GM18511 (cell line): ENCODE results near the gene AKAP3.

Experiments
- ATAC-seq: cut with Tn5 transposase; IDR thresholded peaks from one replicate; pipeline ENCODE4 v1.9.1; 2021; ENCODE audit warnings: mild to moderate bottlenecking, moderate library complexity; ENCODE audit not compliant: unreplicated experiment

AKAP3 gene

DNA sequence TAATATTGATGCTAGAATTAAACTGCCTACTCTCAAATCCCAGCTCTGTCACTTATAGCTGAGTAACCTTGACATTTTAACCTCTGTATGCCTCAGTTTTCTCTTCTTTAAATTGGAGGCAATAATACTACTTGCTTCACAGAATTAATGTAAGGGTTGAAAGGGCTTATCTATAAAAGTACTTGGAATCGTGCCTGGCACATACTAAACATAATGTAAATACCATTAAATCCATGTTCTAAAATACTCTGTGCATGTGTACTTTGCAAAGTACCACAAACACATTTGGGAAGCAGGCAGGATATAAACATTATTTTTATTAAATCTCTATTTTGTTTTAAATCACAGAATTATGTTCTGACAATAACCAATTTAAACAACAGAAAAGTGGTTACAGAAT, 44.9 kb downstream of the AKAP3 start:
- ATAC-seq: no peak

DNA sequence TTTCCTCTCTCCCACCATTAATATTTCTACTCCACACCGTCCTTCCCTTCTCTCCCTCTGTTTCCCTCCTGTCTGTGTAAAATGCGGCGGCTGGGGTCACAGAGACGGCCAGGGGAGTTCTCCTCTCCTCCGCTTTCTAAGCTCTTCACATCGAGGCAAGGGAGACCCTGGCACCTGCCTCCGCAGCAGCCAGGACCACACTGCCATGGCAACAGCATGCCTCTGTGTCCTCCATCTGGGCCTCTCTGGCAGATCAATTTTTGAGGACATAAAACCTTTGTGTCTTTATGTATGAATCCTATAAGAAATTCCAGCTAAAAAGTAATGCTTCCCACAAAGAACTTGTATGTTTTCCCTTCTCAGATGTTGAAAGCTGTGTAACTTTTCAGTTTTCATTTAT, 45.4 kb downstream of the AKAP3 start:
- ATAC-seq: no peak

DNA sequence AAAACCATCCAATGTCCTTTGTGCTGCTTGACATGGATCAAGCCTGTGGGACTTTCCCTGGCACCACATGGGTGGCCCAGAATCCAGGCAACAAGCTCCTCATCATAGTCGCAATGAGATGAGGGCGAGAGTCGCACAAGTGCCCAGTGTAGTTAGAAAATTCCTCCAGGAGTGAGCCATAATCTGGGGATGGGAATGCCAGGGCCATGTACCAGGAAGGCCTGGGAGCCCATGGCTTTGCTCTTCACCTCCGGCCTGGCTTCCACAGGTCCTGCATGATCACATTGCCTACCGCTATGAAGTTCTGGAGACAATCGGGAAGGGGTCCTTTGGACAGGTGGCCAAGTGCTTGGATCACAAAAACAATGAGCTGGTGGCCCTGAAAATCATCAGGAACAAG, 53.0 kb downstream of the AKAP3 start:
- no peak for ATAC-seq

DNA sequence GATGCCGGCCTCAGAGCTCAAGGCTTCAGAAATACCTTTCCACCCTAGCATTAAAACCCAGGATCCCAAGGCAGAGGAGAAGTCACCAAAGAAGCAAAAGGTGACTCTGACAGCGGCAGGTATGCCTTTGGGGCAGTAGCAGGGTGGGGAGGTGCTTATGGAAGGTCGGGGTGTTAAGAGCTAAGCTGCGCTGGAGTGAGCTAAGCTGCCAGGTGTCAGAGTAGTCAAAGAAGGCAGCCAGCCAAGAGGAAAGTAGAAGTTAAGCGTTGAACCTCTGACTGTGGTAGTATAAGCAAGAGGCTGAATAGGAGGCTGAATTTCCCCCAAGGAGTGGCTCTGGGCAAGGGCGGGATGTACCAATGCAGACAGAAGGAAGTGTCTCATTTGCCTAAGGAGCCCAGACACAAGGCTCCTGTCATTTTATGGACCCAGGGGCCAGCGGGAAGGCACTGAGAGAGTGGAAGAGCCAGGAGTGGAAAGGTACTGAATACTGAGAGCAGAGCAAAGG, 57.6 kb downstream of the AKAP3 start:
- no peak for ATAC-seq

DNA sequence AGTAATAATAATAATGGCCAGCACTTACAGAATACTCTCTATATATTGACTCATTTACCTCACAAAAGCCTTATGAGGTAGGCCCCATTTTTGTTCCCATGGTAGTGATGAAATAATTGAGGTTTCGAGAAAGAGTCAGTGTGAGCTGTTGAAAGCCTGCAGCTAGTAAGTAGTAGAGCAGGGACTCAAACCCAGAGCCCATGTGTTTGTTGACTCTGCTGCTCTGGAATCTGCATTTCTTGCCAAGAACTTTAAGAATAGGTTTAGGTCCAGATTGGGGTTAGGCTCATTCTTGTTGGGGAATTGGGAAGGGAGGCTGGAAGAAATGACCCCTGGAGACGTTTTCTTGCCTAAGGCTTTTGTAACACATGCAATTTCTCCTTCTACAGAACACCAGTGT, 58.9 kb downstream of the AKAP3 start:
- ATAC-seq: no peak

DNA sequence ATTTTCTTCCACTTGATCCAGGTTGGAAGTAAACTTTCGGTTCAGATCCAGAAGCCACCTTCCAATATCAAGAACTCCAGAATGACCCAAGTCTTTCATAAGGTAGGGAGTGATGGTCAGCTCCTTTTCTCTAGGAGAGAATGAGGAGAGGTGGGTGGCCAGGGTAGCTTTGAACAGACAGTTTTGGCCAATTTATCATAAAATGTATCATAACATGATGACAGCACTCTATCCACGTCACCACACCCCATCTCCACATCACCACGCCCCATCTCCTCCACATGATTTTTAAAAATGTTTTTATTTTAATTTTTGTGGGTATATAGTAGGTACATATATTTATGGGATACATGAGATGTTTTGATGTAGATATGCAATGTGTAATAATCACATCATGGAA, 59.9 kb downstream of the AKAP3 start:
- no peak for ATAC-seq

DNA sequence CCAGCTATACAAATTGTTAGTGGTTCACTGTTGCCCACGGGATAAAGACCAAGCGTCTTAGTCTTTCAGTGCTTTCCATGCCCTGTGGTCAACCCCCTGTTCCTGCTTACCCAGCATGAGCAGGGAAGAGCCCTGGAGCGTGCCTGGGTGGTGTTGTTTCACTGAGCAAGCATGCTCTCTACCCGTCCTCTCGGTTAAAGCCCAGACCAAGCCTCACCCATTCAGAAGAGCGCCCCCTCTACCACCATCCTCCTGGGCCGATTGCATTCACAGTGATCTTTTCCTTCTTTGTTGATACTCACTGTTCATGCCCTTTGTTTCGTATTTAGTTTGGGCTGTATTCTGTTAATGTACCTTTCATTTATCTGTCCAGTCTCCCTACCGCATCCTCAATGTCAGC, 61.7 kb downstream of the AKAP3 start:
- no peak for ATAC-seq

DNA sequence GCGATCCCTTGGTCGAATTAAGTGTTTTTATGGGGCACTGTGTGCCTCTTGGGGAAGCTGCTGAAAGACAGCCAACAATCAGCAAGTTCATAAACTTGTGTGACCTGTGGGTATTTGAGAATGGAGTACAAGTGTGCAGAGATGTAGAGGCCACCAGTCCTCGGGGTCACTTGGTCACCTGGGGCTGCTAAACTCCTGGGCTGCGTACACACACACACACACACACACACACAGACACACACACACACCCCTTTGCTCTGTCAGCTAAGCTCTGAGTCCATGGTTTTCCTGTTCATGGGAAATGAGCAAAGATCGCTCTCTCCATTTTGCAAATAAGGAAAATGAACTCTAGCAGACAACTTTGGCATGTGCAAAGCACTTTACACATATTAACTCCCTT, 62.4 kb downstream of the AKAP3 start:
- no peak for ATAC-seq

DNA sequence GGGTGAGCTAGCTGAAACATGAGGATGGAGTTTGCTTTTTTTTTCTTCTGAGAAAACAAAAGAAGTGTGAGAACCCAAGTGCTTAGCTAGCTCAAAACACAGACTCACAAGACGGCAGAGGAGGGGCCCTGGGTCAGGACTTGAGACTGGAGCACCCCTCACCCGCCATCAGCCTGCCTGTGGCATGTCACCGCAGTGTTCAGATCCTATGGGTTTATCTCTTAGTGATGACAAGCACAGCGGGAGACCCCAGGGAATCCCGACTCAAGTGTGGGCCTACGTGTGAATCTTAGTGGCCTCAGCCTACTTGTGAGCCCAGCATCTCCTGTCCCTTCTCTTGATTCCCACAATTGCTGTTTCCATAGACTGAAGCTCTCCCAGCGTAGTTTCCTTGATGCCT, 64.0 kb downstream of the AKAP3 start:
- ATAC-seq: no peak

DNA sequence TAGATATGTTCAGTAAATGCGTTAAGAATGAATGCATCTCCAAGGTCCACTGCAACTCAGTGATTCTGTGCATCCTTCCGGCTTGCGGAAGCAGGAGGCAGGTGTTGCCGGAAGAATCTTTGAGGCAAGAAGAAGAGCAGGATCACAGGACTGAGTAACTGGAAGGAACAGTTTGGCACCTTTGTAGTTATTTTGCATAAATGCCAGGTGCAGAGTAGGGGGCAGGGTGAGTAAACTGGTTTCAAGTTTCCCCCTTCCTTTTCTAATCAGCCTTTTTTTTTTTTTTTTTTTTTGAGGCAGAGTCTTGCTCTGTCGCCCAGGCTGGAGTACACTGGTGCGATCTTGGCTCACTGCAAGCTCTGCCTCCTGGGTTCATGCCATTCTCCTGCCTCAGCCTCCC, 64.6 kb downstream of the AKAP3 start:
- no peak for ATAC-seq

DNA sequence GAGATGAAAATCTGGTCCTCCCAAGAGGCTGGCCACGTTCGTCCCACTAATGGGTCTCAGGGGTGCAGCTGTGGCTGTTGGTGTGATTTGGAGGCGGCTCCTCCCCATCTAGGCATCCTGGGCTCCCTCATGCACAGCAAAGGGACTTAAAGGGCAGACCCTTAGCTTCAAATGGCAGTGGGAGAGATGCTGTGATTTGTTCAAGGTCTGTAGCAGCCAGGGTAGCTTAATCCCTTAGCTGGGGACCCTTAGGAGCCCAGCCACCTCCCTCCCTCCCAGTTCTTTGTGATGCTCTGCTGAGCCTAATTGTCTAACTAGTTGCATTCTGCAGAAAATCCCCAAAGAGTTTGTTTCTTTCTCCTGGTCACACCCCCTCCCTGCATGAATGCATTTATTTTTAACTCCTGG, 68.6 kb downstream of the AKAP3 start:
- no peak for ATAC-seq

DNA sequence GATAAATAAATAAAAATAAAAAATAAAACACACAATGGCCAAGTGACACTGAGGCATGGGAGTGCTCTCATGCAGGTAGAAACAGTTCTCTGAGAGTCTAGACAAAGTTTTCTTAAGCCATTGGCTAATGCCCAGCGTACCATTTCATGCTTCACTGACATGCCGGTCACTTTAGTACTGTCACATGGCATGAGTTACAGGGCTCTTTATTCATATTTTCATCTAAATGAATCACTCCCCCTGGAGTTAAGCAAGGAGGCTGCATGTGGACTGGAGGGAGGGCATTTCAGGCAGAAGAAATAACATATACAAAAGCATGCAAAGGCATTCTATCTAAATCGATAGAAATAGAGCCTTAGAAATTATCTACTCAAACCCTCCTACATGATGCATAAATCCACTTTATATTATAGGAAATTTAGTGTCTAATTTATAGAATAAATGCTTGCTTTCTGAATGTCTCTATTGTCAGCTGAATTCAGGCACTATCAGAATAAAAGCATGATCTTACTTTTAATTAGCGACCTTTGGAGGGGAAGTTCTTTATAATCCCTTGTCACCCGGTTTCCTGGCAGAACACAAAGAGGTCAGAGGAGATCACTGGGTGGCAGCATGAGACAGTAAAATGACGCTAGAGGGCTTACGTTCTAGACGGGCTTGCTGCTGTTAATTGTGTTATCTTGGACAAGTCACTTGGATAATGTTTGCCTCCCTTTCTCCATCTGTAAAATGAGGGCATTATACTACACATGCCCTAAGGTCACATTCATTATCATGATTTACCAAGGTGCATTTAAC, 69.3 kb downstream of the AKAP3 start:
- ATAC-seq: no peak

DNA sequence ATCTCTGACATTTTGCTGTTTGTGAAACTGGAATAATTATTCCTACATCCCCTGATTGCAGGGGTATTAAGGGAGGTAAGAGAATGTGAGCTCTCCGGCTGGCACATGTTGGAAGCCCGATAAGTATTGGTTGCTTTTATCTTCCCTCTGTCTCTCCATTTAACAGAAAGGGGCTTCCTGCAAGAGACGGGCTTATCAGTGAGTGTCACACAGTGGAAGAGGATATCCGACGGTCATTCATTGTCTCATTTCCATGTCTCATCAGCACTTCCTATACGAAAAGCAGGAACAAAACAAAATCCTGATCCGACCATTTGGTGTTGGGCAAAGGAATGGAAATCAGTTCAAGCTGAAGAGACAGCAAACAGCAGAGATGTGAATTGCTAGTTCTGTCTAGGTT, 76.2 kb downstream of the AKAP3 start:
- no peak for ATAC-seq

DNA sequence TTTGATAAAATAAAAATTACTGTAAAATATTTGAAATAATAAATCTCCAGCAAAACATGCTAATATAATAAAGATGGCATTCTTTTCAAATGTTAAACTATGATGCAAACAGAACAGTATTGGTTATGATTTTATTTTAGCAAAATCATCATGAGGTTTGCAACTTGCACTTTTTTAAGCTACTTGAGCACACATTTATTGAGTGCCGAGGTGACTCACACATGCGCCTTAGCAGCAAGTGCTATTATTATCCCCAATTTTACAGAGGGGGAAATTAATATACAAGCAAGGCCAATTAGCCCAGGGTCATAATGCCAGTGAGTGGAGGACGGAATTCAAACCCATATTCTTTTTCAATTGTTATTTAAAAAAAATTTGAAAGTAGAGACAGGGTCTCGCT, 79.6 kb downstream of the AKAP3 start:
- ATAC-seq: no peak

DNA sequence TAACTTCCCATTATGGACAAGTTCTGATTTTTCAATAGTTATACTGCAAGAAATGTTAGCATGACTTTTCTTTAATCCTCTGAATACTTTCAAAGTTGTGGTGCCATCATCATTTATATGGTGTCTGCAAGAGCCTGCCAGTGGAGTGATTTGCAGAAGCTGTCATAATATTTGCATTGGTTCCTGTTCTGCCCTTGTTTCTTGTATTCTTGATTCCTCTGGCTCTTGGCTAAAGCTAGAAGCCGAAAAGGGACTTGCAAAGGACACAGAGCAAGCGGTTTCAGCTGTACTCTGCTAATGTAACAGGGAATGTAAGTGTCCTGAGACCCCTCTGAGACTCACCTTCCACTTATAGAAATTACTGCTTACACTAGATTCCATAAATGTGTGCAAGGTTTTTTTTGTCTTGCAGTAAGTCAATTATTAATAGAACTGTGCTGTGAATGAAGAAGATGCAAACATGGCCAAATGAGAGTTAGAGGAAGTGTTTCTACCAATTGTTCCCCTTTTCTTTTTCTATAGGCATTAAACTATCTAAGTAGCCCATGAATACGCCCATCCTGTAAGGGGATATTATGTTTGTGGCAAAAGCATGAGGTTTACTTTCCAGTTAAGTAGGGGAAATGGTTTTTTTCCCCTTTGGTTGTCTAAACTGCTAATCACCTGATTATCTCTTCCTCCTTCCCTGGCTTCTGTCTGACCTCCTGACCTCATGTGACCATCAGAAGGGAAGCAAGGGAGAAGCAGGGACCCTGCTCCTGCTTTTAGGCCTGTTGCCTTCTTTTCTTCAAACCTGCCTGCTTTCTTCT, 81.6 kb downstream of the AKAP3 start:
- peak; percentile 73 for ATAC-seq

DNA sequence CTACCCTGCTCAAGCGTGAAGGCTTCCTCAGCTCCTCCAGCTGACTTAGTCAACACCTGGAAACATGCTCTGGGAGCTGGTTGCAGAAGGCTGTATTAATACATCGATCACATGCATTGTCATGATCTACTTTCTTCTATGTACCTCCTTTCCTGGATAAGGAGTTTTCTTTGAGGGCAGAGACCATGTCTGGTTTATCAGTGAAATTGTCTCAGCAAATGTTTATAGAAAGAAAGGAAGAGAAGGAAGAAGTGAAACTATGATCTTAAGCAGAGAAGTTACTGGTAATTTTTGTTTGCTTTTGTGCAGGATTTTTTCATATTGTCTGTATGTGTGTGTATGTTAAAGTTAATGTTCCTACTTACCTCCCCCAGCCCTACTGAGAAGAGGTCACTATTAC, 82.4 kb downstream of the AKAP3 start:
- ATAC-seq: no peak
